ENCODE measurements around the gene LCA5L.
A peak's percentile ranks its signal among the peaks of the same experiment; 100 is the strongest.

The LCA5L gene

GRCh38 chr21:39445321-39446269, at the start of gene LCA5L:
Gene LCA5L (minus strand): TSS chr21:39445778. CDS start chr21:39428493, 17,285 bp downstream.
- peak; percentile 83 to 86 for DNase-seq

- no peak for DNase-seq
These were observed 43.9 kb upstream of the LCA5L start for GRCh38 chr21:39489380-39489924.

GRCh38 chr21:39484711-39485276, 39.2 kb upstream of the LCA5L start:
- no peak for DNase-seq

GRCh38 chr21:39483917-39484316, 38.3 kb upstream of the LCA5L start:
- no peak for DNase-seq

GRCh38 chr21:39481886-39482285, 36.3 kb upstream of the LCA5L start:
- no peak for DNase-seq

GRCh38 chr21:39480271-39480670, 34.7 kb upstream of the LCA5L start:
- DNase-seq, result no peak

- DNase-seq, result no peak
These were observed 34.2 kb upstream of the LCA5L start for GRCh38 chr21:39479814-39480182.

- DNase-seq, result no peak
These were observed 33.7 kb upstream of the LCA5L start for GRCh38 chr21:39479164-39479813.

GRCh38 chr21:39474611-39475010, 29.0 kb upstream of the LCA5L start:
- DNase-seq, result no peak

GRCh38 chr21:39472786-39473185, 27.2 kb upstream of the LCA5L start:
- no peak for DNase-seq

- no peak for DNase-seq
These were observed 26.0 kb upstream of the LCA5L start for GRCh38 chr21:39471598-39471997.

GRCh38 chr21:39468559-39468958, 23.0 kb upstream of the LCA5L start:
- no peak for DNase-seq

GRCh38 chr21:39467746-39468145, 22.2 kb upstream of the LCA5L start:
- no peak for DNase-seq

GRCh38 chr21:39466584-39466983, 21.0 kb upstream of the LCA5L start:
- no peak for DNase-seq

- no peak for DNase-seq
These were observed 17.7 kb upstream of the LCA5L start for GRCh38 chr21:39463308-39463707.

- DNase-seq, result no peak
These were observed 15.8 kb upstream of the LCA5L start for GRCh38 chr21:39461419-39461818.

- no peak for DNase-seq
These were observed 11.1 kb upstream of the LCA5L start for GRCh38 chr21:39456665-39457064.

GRCh38 chr21:39454949-39455668, 9.5 kb upstream of the LCA5L start:
- DNase-seq, result no peak

GRCh38 chr21:39453571-39454179, 8.1 kb upstream of the LCA5L start:
- no peak for DNase-seq

- no peak for DNase-seq
These were observed 7.4 kb upstream of the LCA5L start for GRCh38 chr21:39452970-39453342.

GRCh38 chr21:39452207-39452969, 6.8 kb upstream of the LCA5L start:
- DNase-seq, result no peak

All from NCI-H187 (cell line).